Muscle of back (tissue), 13 donors: ENCODE data around the gene CER1. TPM values are rescaled to one million over a fixed set of nuclear protein-coding genes. Genes with fewer than 3 reads are reported as not detected.

Experiments
- DNase-seq, 3 donors: peaks; one replicate each; pipeline versions ENCODE4 v3.0.0 to v3.0.0-alpha.2; 2013
- long read RNA-seq, 9 donors: transcript quantifications; one replicate each; lab custom pipeline, GENCODE V29; 2026
- polyA plus RNA-seq, 10 donors: library from polyadenylated mRNA; unstranded; fragments of 120-200 nt; gene quantifications; one replicate each; pipeline ENCODE4 v1.2.1, GENCODE V29; 2013; ENCODE audit not compliant: insufficient read length in 10 of 10

CER1 gene, protein sequence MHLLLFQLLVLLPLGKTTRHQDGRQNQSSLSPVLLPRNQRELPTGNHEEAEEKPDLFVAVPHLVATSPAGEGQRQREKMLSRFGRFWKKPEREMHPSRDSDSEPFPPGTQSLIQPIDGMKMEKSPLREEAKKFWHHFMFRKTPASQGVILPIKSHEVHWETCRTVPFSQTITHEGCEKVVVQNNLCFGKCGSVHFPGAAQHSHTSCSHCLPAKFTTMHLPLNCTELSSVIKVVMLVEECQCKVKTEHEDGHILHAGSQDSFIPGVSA
- under 1 TPM in 6 of 10 donors, not detected in 4; 0.13 to 0.56 (median 0.30) TPM for polyA plus RNA-seq
- long read RNA-seq, donor 1: 0 reads
- long read RNA-seq, donor 2: 0 reads
- long read RNA-seq, donor 3: 0 reads
- long read RNA-seq, donor 4: 0 reads
- long read RNA-seq, donor 5: 0 reads
- long read RNA-seq, donor 6: 0 reads
- long read RNA-seq, donor 7: 0 reads
- long read RNA-seq, donor 8: 0 reads
- long read RNA-seq, donor 9: 0 reads

DNA sequence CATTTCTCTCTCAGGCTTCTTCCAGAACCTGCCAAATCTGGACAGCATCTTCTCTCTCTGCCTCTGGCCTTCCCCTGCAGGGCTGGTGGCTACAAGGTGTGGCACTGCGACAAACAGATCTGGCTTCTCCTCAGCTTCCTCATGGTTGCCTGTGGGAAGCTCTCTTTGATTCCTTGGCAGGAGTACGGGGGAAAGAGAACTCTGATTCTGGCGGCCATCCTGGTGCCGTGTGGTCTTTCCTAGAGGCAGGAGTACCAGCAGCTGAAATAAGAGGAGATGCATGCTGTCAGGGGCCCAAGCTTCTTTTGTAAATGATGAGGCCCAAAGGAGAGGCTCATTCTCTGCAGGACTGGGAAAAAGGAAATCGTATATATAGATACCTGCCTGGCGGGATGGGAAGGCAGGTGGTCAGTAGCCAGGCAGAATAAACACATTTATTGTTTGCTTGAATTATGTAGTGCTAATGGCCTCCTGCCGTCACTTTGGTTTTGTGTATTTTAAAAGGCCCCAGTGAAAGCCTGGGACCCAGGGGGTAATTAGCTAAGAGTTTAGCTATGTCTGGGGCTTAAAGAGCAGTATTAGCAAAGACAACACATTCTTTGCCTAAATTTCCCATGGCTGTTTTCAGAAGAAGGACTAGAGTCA lies at the start of gene CER1:
Gene CER1 (minus strand): TSS at position 343 of the 645 bp plus-strand sequence. CDS start 61 bp downstream, at position 282.
- DNase-seq: no peak

DNA sequence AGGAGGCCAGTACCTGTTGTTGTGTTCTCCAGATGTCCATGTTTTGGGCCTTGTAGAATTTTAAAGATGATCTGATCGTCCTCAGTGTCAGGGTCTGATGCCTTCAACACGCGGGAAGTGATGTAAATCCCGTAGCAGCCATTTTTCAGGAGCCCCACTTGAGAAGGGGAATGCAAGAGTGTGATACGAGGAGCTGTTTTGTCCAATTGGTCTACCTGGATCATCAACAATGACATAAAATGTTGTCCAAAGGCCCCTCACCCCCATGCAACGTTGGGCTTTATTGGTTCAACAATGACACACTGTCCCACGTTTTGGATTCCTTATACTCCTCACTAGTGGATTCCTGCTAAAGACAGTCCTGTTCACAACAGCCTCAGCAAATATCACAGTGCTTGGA lies 48.1 kb upstream of the CER1 start:
- DNase-seq: no peak

DNA sequence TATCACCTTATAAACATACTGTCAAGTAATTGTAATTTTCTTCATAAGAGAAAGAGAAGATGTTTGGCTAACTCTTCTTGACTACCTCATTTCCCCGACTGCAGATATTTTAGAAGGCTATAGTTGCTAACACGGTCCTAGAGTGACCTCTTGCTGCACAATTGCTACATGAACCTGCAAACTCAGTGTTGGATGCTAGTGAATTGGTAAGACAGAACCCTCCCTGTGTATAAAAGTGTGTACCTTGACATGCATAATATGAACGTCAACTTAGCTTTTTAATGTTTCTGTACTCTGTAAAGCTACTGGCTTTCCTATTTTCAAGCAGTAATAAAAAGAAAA lies 46.7 kb upstream of the CER1 start:
- DNase-seq: peak in 2 of 3 donors; percentile 59 to 77

DNA sequence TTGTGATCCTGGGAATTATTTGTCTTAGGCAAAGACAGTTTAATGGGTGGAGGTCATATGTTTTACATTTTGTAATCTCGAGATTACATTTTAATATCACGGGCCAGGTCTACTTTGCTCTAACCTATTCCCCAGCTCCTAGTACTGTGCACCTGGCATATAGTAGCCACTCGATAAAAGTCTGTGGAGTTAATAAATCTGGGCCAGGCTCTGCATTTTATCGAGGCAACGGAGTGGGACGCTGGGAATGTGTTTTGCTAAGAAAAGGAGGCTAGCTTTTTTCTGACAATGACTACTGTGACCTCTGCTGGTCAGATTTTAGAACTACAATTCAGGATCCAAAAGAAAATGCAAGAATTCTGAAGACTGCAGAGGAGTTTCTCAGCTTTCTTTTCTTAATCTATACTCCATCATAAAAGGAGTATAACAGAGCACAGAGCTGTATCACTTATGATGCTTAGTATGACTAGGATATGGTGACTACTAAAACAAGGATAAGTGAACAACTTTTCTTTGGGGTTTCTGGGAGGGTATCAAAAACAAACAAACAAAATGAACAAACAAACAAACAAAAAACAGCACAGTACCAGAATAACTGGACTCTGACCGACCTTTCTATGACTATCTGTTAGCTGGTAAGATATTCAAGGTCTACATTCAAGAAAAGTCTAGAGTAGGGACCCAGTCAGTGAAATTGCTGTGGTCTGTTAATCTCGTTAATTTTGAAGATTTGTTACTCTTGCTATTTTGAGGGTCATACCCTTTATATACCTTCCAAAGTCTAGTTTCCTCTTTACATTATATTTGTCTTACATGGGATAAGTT lies 46.1 kb upstream of the CER1 start:
- peak; percentile 77 to 91 (median 81) for DNase-seq

DNA sequence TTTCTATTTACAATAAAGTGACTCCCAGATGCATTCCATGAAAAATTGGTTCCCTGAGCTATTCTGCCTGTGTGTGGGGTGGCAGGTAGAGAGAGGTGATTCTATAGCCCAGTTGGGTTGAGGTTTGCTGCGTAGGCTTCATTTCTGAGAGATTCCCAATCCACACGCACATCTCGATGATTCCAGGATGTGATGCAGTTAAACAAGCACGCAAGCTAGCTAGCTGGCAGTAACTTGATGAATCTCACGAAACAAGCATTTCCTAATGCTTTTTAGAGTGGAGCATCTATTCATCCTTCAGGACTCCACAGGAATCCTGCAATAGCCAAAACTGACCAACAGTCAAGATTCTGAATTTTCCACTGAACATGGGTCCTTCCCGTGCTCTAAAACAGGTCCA lies 43.8 kb upstream of the CER1 start:
- no peak for DNase-seq

DNA sequence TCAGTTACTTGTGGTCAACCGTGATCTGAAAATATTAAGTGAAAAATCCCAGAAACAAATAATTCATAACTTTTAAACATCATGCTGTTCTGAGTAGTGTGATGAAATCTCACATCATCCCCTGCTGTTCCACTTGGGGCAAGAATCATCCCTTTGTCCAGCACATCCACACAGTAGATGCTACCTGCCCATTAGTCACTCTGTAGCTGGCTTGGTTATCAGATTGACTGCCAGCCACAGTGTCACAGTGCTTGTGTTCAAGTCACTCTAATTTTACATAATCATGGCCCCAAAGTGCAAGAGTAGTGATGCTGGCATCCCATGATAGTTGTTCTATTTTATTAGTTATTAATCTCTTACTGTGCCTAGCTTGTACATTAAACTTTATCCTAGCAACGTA lies 39.1 kb upstream of the CER1 start:
- no peak for DNase-seq

DNA sequence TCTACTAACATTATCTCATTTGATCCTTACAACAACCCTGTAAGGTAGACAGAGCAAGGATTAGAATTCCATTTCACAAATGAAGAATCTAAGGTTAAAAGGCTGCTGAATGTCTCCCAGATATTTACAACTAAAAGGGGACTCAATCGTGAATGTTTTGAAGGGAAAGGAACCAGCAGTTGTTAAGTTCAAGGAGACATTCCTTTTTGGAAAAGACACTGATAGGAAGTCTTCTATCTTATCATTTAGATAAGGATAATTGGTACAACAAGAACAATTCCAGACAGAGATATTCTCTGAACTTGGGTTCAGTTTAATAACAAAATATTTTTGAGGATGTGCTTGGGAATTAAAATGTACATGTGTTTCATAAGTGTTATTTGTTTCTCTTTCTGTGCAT lies 37.5 kb upstream of the CER1 start:
- DNase-seq: no peak

DNA sequence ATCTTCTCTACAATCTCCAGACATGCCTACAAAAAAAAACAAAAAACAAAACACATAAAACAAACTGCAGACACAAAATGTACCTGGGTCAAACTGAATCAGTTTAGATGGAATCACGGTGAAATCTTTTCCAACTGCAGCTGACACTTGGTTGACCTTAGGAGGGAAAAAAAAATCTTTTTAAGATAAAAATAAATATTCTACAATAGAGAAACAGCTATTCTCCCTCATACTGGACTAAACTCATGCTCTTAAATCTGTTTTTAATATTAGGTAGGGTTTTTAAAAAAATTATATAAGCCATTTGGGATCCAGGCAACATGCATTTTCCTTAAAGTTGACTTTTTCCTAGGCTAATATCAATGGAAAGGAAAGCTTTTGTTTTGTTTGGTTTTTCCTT lies 33.8 kb upstream of the CER1 start:
- DNase-seq: peak; percentile 29 to 57 (median 43)

DNA sequence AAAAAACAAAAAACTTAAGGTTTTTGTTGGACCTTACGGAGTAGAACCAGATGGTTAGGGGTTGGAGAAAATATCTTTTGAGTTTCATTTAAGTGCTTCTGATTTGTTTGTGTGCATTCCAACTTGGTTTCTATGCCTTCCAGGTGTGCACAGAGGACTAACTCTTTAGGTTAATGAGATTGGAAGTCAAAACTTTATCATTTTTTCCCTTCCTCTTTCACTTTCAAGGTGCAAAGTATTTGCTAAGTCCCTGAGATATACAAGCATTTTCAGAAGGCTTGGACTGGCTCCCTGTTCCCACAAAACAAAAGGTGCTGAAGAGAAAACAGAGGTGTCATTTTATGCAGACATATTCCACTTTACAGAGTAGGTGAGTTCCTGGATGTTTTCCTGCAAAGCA lies 30.3 kb upstream of the CER1 start:
- no peak for DNase-seq

DNA sequence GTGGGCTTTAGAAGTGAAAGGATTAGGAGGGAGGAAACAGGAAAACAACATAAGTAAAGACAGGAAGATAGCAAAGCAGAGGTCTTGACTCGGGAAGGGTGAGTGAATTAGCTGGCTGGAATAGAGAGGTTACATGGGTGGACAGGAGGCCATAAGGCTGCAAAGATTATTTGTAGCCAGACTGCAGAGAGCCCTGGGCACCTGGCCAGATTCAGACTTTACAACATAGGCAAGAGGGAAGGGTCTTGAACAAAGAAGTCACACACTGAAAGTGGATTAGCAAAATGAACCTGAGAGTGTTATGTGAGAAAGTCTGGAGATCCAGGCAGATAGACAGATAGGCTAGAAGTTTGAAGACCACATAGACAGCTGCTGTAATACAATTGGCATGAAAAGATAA lies 29.7 kb upstream of the CER1 start:
- peak in 2 of 3 donors; percentile 37 to 62 for DNase-seq

DNA sequence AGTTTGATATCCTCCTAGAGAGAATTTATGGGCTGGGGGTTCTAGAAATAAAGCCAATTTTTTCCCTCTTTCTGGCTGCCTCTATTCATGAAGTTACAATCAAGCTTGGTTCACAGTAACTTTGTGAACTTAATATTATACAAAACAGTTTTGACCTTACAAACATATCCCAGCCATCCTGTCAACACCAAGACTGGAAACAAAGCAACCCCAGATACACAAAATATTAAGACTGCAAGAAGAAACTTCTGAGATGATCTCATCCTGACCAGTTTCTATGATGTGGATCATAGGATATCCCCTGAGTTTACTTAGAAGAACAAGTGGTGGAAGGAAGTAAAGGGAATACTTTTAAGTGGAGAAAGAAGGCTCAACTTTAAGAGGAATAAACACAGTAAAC lies 28.3 kb upstream of the CER1 start:
- DNase-seq: peak; percentile 68 to 87 (median 71)

DNA sequence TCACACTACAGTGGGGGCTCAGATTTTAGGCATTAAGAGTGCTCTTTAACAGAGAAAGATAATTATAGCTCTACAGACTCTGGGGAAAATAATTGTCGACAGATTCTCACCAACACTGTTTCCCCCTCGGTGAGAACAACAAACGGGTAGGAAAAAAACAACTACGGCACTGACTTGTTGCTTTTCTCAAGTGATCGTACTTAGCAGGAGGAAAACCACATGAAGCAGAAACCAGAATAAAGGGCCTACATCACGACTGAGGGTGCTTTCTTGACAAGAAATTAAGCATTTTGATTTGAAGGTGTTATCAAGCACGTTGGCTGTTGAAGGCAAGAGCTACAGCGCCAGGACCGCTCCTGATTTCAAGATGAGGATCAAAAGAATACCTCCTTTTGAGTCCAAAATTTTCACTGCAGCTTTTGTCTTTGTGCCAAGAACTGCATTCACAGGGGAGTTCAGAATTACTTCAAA lies 27.2 kb upstream of the CER1 start:
- DNase-seq: peak in 2 of 3 donors; percentile 22 to 58

DNA sequence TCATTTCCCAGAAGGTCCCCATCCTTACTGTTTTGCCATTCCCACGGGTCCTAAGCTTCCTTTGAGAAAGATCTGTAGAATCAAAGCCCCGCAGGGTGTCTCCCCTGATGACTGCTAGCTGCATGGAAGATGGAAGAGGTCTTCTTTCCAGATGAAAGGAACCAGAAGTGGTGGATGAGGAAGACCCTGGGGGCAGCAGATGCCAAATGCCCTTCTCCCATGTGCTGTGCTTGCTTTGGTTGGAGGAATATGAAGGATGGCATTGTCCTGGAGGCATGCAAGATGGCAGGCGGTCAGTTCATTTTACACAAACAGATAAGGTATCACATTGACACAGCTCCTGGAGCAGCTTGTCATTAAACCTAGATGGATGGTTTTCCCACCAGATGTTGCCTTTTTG lies 25.8 kb upstream of the CER1 start:
- no peak for DNase-seq

DNA sequence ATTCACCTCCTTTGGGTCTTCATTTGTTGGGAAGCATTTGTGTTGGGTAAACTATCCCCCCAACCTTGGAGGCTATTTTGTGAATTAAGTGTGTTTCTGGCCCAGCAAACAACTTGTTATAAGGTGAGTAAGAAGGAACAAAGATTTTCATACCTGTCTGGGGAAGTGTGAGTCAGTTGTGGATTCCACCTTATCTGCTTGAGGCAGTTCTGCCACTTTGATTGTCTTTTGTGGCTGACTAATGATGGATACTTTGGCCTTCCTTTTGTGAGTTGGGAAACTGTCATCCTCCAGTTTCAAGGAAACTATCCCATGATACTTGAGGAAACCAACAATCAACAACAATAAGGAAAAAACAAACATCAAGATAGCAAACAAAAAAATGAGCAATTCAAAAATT lies 24.6 kb upstream of the CER1 start:
- no peak for DNase-seq

DNA sequence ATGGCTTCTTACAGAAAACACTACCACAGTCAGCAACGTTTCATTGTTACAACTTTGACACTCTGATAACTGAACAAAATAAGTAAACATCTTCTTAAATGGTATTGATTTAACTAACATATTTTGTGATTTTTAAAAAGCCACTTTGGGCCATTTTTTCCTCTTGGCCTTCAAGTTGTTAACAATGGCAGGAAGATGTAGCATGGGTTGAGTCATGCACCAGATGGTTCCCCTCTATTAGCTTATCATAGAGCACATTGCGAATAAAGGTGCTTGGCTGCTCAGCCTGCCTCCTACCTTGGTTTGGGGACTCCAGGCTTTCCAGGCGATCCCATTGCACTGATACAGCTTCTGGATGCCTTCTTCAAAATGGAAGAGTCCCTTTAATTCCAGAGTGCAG lies 24.1 kb upstream of the CER1 start:
- DNase-seq: no peak

DNA sequence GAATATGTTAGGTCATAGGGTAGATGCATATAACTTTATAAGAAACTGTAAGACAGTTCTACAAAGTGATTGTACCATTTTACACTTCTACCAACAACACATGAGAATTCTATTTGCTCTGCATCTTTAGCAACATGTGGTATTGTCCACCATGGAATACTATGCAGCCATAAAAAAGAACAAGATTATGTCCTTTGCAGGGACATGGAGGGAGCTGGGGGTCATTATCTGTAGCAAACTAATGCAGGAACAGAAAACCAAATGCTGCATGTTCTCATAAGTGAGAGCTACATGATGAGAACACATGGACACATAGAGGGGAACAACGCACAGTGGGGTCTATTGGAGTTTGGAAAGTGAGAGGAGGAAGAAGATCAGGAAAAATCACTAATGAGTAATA lies 22.2 kb upstream of the CER1 start:
- no peak for DNase-seq

DNA sequence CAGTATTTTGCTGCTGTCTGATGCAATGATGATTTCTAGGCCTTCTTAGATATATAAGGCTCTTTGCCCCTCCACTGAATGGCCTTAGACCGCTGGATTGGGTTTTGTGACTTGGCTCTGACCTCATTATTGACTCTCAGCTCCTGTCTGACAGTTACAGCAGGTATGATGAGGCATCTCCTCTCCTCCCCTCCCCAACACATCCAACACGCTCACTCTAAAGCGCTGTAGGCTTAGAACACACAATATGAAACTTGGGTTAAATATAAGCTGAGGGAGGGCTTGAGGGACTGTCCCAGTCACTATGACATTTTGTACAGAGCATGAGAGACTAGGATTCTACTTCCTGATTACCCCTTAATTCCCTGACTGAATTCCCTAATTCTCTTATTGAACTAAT lies 18.8 kb upstream of the CER1 start:
- no peak for DNase-seq

DNA sequence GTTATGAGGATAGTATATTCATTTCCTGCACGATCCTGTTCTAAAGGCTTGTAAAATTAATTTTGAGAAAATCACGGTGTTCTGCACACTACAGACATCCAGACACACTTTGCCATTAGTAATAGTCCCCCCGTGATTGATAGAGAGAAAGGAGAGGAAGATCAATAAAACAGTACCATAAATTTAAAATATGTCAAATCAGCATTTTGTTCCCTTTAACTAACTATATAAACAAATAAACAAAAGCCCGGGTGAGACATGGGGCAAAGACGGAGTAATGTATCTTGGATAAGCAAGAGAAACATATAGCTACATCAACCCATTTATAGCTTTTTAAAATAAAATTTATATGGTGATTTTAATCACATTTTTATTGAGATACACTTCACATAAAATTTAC lies 10.6 kb upstream of the CER1 start:
- no peak for DNase-seq

DNA sequence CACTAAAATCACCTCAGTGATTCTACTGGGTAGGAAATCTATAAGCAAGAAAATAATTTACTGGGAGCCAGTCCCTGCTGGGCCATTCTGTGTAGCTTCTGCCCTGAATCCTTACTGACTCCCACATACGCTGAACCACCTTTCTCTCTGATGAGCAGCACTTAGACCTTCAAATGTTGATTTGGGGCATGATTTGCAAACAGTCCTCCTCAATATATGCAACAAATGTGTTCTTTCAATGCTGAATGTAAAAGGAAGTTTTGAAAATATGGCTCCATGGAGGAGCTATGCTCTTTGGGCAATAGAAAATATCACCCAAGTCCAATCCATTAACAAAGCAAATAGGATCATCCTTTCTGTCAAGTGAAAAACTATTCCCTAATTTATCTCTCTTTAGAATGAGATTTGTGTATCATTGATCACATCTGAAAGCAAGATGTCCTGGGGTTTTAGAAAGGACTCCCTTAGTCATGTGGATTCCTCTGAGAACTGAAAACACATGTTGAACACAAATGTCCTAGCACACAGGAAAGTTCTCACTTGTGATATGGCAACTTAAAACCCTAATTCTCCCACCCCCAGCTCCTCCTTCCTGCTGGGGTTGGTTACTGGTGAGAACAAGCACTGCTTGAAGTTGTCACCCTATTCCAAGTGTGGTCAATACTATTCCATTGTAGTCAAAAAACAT lies 8.9 kb upstream of the CER1 start:
- no peak for DNase-seq

DNA sequence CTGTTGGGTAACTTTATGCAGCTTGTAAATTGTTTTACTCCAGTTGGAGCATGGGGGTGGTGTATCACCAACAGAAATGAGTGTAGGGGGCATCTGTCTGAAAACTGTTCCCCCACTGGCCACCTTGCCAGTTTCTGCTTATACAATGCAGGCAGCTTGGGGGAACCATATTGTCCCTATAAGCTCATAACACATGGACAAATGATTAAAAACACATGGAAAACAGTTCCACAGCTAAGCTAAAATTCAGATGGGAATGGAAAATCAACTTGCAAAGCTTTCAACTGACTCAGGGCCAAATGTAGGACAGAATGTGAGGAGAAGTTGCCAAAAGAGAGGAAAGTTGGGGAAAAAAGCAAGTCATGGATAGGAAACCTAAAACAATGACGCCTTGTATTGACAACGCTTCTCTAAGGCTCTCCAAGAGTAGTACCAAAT lies 7.9 kb upstream of the CER1 start:
- peak; percentile 83 to 96 (median 91) for DNase-seq

DNA sequence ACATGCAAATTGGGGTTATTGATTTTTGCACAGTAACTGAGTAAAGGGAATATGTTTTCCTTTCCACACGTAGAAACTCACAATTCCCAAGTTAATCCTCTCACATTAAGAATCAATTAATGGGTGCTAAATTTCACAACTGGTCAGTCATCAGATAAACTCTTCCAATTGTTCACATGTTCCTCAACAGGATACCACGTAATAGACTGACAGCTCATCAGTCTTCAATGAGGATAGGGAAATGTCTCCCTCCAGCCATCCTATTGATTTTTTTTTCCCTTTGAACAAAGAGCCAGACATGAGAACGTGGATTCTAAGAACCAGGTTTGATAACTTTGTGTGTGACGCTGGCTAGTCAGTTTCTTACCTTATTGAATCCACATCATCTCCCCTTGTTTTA lies 768 bp upstream of the CER1 start:
- no peak for DNase-seq
